Panc1 (cell line): ENCODE data around the gene MPP3. TPM values are rescaled to one million over a fixed set of nuclear protein-coding genes. Genes with fewer than 3 reads are reported as not detected.

Experiments
- ATAC-seq: fragments of 200-7000 bp; cut with Tn5 transposase; 2 replicates; pipeline ENCODE4 v1.9.1; 2020; ENCODE audit warnings: mild to moderate bottlenecking, moderate library complexity
- BruUV-seq: library from RNA; stranded (reverse); fragments of 400-500 nt; replicated peaks from 2 replicates; lab custom pipeline; 2021; lab: Mats Ljungman, UMichigan
- CTCF ChIA-PET: fragments of 300-600 bp; sonication (Branson Sonifier 250); formaldehyde crosslinking; loops from one replicate; lab custom pipeline; 2022; ENCODE audit warnings: antibody characterized with exemption; lab: Charles Lee
- POLR2A ChIA-PET: fragments of 300-600 bp; sonication (Branson Sonifier 250); formaldehyde crosslinking; loops from one replicate; lab custom pipeline; 2022; ENCODE audit warnings: antibody characterized with exemption; lab: Charles Lee
- DNase-seq: peaks from one replicate; pipeline ENCODE4 v3.0.0-alpha.2; 2010; ENCODE audit warnings: low read depth, low spot score
- H3K27ac ChIP-seq: 2 replicates; pipeline ENCODE4 v1.5.1; 2011; ENCODE audit warnings: mild to moderate bottlenecking, low read length, inconsistent platforms
- H3K27me3 ChIP-seq: fragments of 200-500 bp; sonication (Bioruptor generic); 2 replicates; pipeline ENCODE4 v1.6.0; 2014; ENCODE audit warnings: low read length, inconsistent platforms; ENCODE audit not compliant: control insufficient read depth, insufficient read depth
- H3K36me3 ChIP-seq: fragments of 200-500 bp; sonication (Bioruptor generic); 2 replicates; pipeline ENCODE4 v1.5.1; 2014; ENCODE audit warnings: inconsistent platforms, mild to moderate bottlenecking, low read length, moderate library complexity; ENCODE audit not compliant: control insufficient read depth, insufficient read depth
- H3K4me1 ChIP-seq: 2 replicates; pipeline ENCODE4 v1.5.1; 2011; ENCODE audit warnings: inconsistent platforms, mild to moderate bottlenecking, low read length, moderate library complexity; ENCODE audit not compliant: control insufficient read depth, insufficient read depth
- H3K4me3 ChIP-seq, 2 experiments: 2 replicates each; pipeline ENCODE4 v1.5.1; 2011 to 2012; ENCODE audit warnings: low read depth in 2 of 2, low read length in 2 of 2, mild to moderate bottlenecking in 2 of 2, inconsistent platforms in 1 of 2, moderate library complexity in 1 of 2
- H3K9me3 ChIP-seq: fragments of 200-500 bp; sonication (Bioruptor generic); 2 replicates; pipeline ENCODE4 v1.5.1; 2014; ENCODE audit warnings: low read depth, mild to moderate bottlenecking, inconsistent platforms, low read length, moderate library complexity; ENCODE audit not compliant: control insufficient read depth, insufficient read depth
- CTCF ChIP-seq: fragments of 450-650 bp; IDR thresholded peaks from 2 replicates; pipeline ENCODE4 v1.5.1; 2017; ENCODE audit warnings: mild to moderate bottlenecking
- POLR2AphosphoS5 ChIP-seq: IDR thresholded peaks from 2 replicates; pipeline ENCODE4 v1.6.1; 2012; ENCODE audit warnings: mild to moderate bottlenecking, low read depth, low read length, moderate library complexity
- REST ChIP-seq, 2 experiments: IDR thresholded peaks; 2 replicates each; pipeline ENCODE4 v1.6.1; 2011 to 2012; ENCODE audit warnings: low read depth in 2 of 2, control low read depth in 1 of 2, low read length in 1 of 2, mild to moderate bottlenecking in 1 of 2, moderate library complexity in 1 of 2; ENCODE audit not compliant: insufficient read depth in 1 of 2
- SIN3A ChIP-seq: IDR thresholded peaks from 2 replicates; pipeline ENCODE4 v1.6.1; 2012; ENCODE audit warnings: low read depth, mild to moderate bottlenecking, low read length, moderate library complexity, borderline replicate concordance; ENCODE audit not compliant: insufficient read depth
- TCF7L2 ChIP-seq: IDR thresholded peaks from 2 replicates; pipeline ENCODE4 v1.6.1; 2011; ENCODE audit warnings: mild to moderate bottlenecking, low read depth, low read length, inconsistent platforms
- in situ Hi-C: cut with HindIII; loops from 2 replicates; pipeline ENCODE4 v1.10.0; 2016; ENCODE audit warnings: low sequenced_read_pairs, low pct_unique_long_range_greater_than_20kb
- intact Hi-C: fragments of 100-400 bp; cut with micrococcal nuclease; formaldehyde crosslinking; loops from one replicate; pipeline ENCODE4 v1.10.0; 2022; ENCODE audit not compliant: unreplicated experiment
- total RNA-seq: library from RNA; stranded (reverse); gene quantifications from one replicate; pipeline ENCODE4 v1.2.1, GENCODE V29; 2021; ENCODE audit not compliant: unreplicated experiment

Gene MPP3
- total RNA-seq, 1 experiment from 2014 or later: 7.1 TPM

- CTCF ChIA-PET: interaction anchor here (0.6 kb wide), 1 partner anchor 29 kb away, joined by 5 read pairs; no protein-coding TSS in a partner anchor
- POLR2A ChIA-PET: no interaction called here
- DNase-seq: no peak
- Histone ChIP-seq H3K27me3 (no peaks in the 10 kb centered on the region), H3K36me3 (no peaks in the 10 kb centered on the region), H3K4me1 (no peaks in the 10 kb centered on the region), H3K27ac (no peak overlapping the region), H3K9me3 (no peaks in the 10 kb centered on the region), H3K4me3 (no peak overlapping the region)
- no peak for TF ChIP-seq POLR2AphosphoS5
- TF ChIP-seq SIN3A: no peak
- no peak for TF ChIP-seq CTCF
- no peak for TF ChIP-seq TCF7L2
- no peak for TF ChIP-seq REST (IDR thresholded peaks at IDR 0.05; ENCODE audit: insufficient read depth in 1 of 2, low read depth in 2 of 2, low read length in 1 of 2)
- BruUV-seq: no TSS peak
- ATAC-seq: no peak
- intact Hi-C loops (no loop called here), in situ Hi-C loops (no loop called here)
Observed at GRCh38 chr17:43881181-43881580, 48.2 kb upstream of the MPP3 start.

- no peaks in the 10 kb centered on the region for H3K4me1 ChIP-seq
- TF ChIP-seq POLR2AphosphoS5 (no peak), CTCF (peak; percentile 86)
- H3K27ac ChIP-seq: no peak overlapping the region
- no TSS peak for BruUV-seq
- no peaks in the 10 kb centered on the region for H3K36me3 ChIP-seq
- ATAC-seq (peak; percentile 62), DNase-seq (peak; percentile 32)
- no peaks in the 10 kb centered on the region for H3K27me3 ChIP-seq
- no peaks in the 10 kb centered on the region for H3K9me3 ChIP-seq
- CTCF ChIA-PET: interaction anchor here (0.6 kb wide), 1 partner anchor 28 kb away, joined by 5 read pairs; no protein-coding TSS in a partner anchor
- intact Hi-C loops: no loop called here
- POLR2A ChIA-PET: no interaction called here
- H3K4me3 ChIP-seq: no peak overlapping the region
- in situ Hi-C loops: no loop called here
Observed at GRCh38 chr17:43880420-43880991, 47.6 kb upstream of the MPP3 start.
